Pancreas (tissue), 10 donors: ENCODE data around the gene CELF4. TPM values are rescaled to one million over a fixed set of nuclear protein-coding genes. Genes with fewer than 3 reads are reported as not detected.

ENCODE experiments used
- ATAC-seq, 4 donors: fragments of 200-7000 bp; cut with Tn5 transposase; one replicate each; pipeline versions ENCODE4 v1.8.0 to v1.9.1; 2020; ENCODE audit warnings: mild to moderate bottlenecking in 4 of 4, moderate library complexity in 4 of 4
- DNase-seq, 6 donors: peaks; one replicate each; pipeline ENCODE4 v3.0.0-alpha.2; 2020
- FAIRE-seq: peaks from 2 replicates; lab custom pipeline; 2012; peaks lifted over from hg19 to GRCh38; lab: Jason Lieb, UNC
- H3K27ac ChIP-seq, 4 donors: fragments of 200-600 bp; sonication (generic); 1 replicate in 3 of 4; 2 replicates in 1 of 4; pipeline versions ENCODE4 v1.5.0 to v1.8.0; 2020
- H3K27me3 ChIP-seq, 4 donors: fragments of 200-600 bp; one replicate each; pipeline ENCODE4 v1.8.0; 2021
- H3K36me3 ChIP-seq, 3 donors: fragments of 200-600 bp; sonication (generic) in 1 of 3; one replicate each; pipeline versions ENCODE4 v1.5.0 to v1.8.0; 2020 to 2021
- H3K4me1 ChIP-seq, 3 donors: fragments of 200-600 bp; one replicate each; pipeline ENCODE4 v1.8.0; 2021
- H3K4me3 ChIP-seq, 4 donors: fragments of 200-600 bp; sonication (generic) in 2 of 4; one replicate each; pipeline versions ENCODE4 v1.5.0 to v1.8.0; 2020 to 2021
- H3K9me3 ChIP-seq, 4 donors: fragments of 200-600 bp; one replicate each; pipeline ENCODE4 v1.8.0; 2021
- CTCF ChIP-seq, 4 donors: fragments of 200-600 bp; sonication (generic) in 3 of 4; IDR thresholded peaks; one replicate each; pipeline versions ENCODE4 v1.5.0 to v1.8.0; 2021; ENCODE audit warnings: antibody characterized with exemption in 4 of 4
- WGBS, 2 donors: extraction: QIAGEN DNeasy Blood & Tissue Kit; methylation state at CpG; one replicate each; pipeline ENCODE4 v1.1.7; 2013; 5-methylcytosine and 5-hydroxymethylcytosine counted together
- intact Hi-C, 3 donors: fragments of 100-400 bp; cut with DNase I; formaldehyde crosslinking; loops; one replicate each; pipeline versions ENCODE4 v1.11.1 to v1.14.2; 2022
- polyA plus RNA-seq, 2 donors: library from polyadenylated mRNA; stranded (reverse); fragments of 200-250 nt; gene quantifications; one replicate each; pipeline ENCODE4 v1.2.3, GENCODE V29; 2013
- total RNA-seq, 6 donors: library from RNA; stranded (reverse); fragmentation: NEBNext Ultra II Directional in 4 of 6; extraction: Animal tissue kit (Norgen Biotek cat#: 25700) in 4 of 6; gene quantifications; one replicate each; pipeline versions ENCODE4 v1.2.1 to v1.2.4, GENCODE V29; 2021 to 2023
- donor health status: healthy with polysubstance abuse.
- donor health status: DM: no; HTN: no; CAD: no; lungs with moderate emphysema.
- donor health status: DM: no; HTN: no; CAD: no.
- donor health status: control.
- donor health status: control.
- donor health status: Bipolar disorder and iron deficiency.
- donor health status: DM: yes; HTN: yes; CAD: no.
- donor health status: DM: no; HTN: no; CAD: no.
- donor health status: DM: no; HTN: no; CAD: no.
- donor health status: DM: yes; HTN: yes; CAD: no.

Gene CELF4
- total and polyA plus RNA-seq, 8 donors, result 1.0 to 10.0 (median 2.8) TPM

- no peak for TF ChIP-seq CTCF (IDR thresholded peaks at IDR 0.05)
- H3K27me3 ChIP-seq, result no peaks in the 10 kb centered on the region
- WGBS, 2 donors, result 83 to 84% methylated on average over 16 of the region's 16 CpGs
- intact Hi-C loops, result no loop called here
- no peaks in the 10 kb centered on the region for H3K9me3 ChIP-seq
- H3K4me1 ChIP-seq, result no peaks in the 10 kb centered on the region
- no peak overlapping the region for H3K4me3 ChIP-seq
- FAIRE-seq, result no peak
- no peak overlapping the region for H3K27ac ChIP-seq
- DNase-seq, result no peak
- no peak for ATAC-seq
- no peaks in the 10 kb centered on the region for H3K36me3 ChIP-seq
Measured at GRCh38 chr18:37318360-37319355, 246.9 kb downstream of the CELF4 start.

- FAIRE-seq, result no peak
- TF ChIP-seq CTCF (IDR thresholded peaks at IDR 0.05), result no peak
- DNase-seq, result no peak
- no peak for ATAC-seq
- no peak overlapping the region for H3K27ac ChIP-seq
- H3K4me1 ChIP-seq, result no peaks in the 10 kb centered on the region
- no peak overlapping the region for H3K4me3 ChIP-seq
- no peaks in the 10 kb centered on the region for H3K9me3 ChIP-seq
- no peaks in the 10 kb centered on the region for H3K27me3 ChIP-seq
- WGBS, 2 donors, result 83 to 86% methylated on average over 2 of the region's 2 CpGs
- no peaks in the 10 kb centered on the region for H3K36me3 ChIP-seq
- intact Hi-C loops, result no loop called here
Measured at GRCh38 chr18:37317486-37317885, 248.1 kb downstream of the CELF4 start.

- H3K4me3 ChIP-seq, result no peak overlapping the region
- no peak overlapping the region for H3K27ac ChIP-seq
- DNase-seq (no peak), FAIRE-seq (no peak), ATAC-seq (no peak)
- H3K36me3 ChIP-seq, result no peaks in the 10 kb centered on the region
- H3K9me3 ChIP-seq, result no peaks in the 10 kb centered on the region
- no peaks in the 10 kb centered on the region for H3K27me3 ChIP-seq
- WGBS, 2 donors, result 78 to 86% methylated on average over 1 of the region's 1 CpG
- TF ChIP-seq CTCF (IDR thresholded peaks at IDR 0.05), result no peak
- intact Hi-C loops, result no loop called here
- H3K4me1 ChIP-seq, result no peaks in the 10 kb centered on the region
Measured at GRCh38 chr18:37316468-37316867, 249.1 kb downstream of the CELF4 start.

GRCh38 chr18:37315935-37316334, 249.7 kb downstream of the CELF4 start:
- Histone ChIP-seq H3K27ac (no peak overlapping the region), H3K4me3 (no peak overlapping the region), H3K27me3 (no peaks in the 10 kb centered on the region), H3K9me3 (no peaks in the 10 kb centered on the region), H3K4me1 (no peaks in the 10 kb centered on the region), H3K36me3 (no peaks in the 10 kb centered on the region)
- 92 to 98% methylated on average over 1 of the region's 1 CpG for WGBS, 2 donors
- intact Hi-C loops, result no loop called here
- TF ChIP-seq CTCF (IDR thresholded peaks at IDR 0.05), result no peak
- no peak for DNase-seq
- no peak for FAIRE-seq
- no peak for ATAC-seq

- ATAC-seq (no peak), DNase-seq (no peak), FAIRE-seq (no peak)
- TF ChIP-seq CTCF (IDR thresholded peaks at IDR 0.05), result no peak
- Histone ChIP-seq H3K4me3 (no peak overlapping the region), H3K36me3 (no peaks in the 10 kb centered on the region), H3K9me3 (no peaks in the 10 kb centered on the region), H3K27me3 (no peaks in the 10 kb centered on the region), H3K4me1 (no peaks in the 10 kb centered on the region), H3K27ac (no peak overlapping the region)
- 52 to 59% methylated on average over 5 of the region's 5 CpGs for WGBS, 2 donors
- intact Hi-C loops, result no loop called here
Measured at GRCh38 chr18:37314534-37314933, 251.1 kb downstream of the CELF4 start.
